Measurements from ENCODE around the gene ASPA.

GRCh38 chr17:3474212-3474611, 1.6 kb upstream of the ASPA start:
- TF ChIP-seq FOXP2 (optimal IDR thresholded peaks at IDR 0.05; ENCODE audit: control extremely low read depth, extremely low read length, insufficient read depth) = no peak
- TF ChIP-seq POLR2AphosphoS5 (IDR thresholded peaks at IDR 0.05; ENCODE audit: borderline replicate concordance, low read depth, low read length) = no peak
- TF ChIP-seq EZH2 (IDR thresholded peaks at IDR 0.05) = no peak

Measured in SK-N-MC (cell line).